CD8-positive, alpha-beta memory T cell (primary cell): ENCODE data around the gene TBC1D22A. TPM values are rescaled to one million over a fixed set of nuclear protein-coding genes. Genes with fewer than 3 reads are reported as not detected.

Experiments
- CTCF ChIA-PET: fragments of 350-600 bp; sonication (Branson Sonifier 250); formaldehyde crosslinking; loops from one replicate; lab custom pipeline; 2021; ENCODE audit warnings: antibody characterized with exemption; lab: Charles Lee
- POLR2A ChIA-PET: fragments of 350-600 bp; sonication (Branson Sonifier 250); formaldehyde crosslinking; loops from one replicate; lab custom pipeline; 2021; ENCODE audit warnings: antibody characterized with exemption; lab: Charles Lee
- DNase-seq, 5 donors: peaks; one replicate each; pipeline versions ENCODE4 v3.0.0 to v3.0.0-alpha.2; 2020 to 2022; ENCODE audit warnings: mixed read lengths in 1 of 5
- H3K27ac ChIP-seq: one replicate; pipeline ENCODE4 v1.7.0; 2013; ENCODE audit warnings: low read depth, mild to moderate bottlenecking, low read length, moderate library complexity
- H3K27me3 ChIP-seq: 2 replicates; pipeline ENCODE4 v1.7.0; 2013; ENCODE audit warnings: low read length, mild to moderate bottlenecking; ENCODE audit not compliant: insufficient read depth, poor library complexity, severe bottlenecking
- H3K36me3 ChIP-seq: 2 replicates; pipeline ENCODE4 v1.7.0; 2013; ENCODE audit warnings: mild to moderate bottlenecking, low read length, moderate library complexity; ENCODE audit not compliant: insufficient read depth
- H3K4me1 ChIP-seq: 2 replicates; pipeline ENCODE4 v1.7.0; 2013; ENCODE audit warnings: mild to moderate bottlenecking, low read length, moderate library complexity; ENCODE audit not compliant: insufficient read depth
- H3K4me3 ChIP-seq: 2 replicates; pipeline ENCODE4 v1.7.0; 2013; ENCODE audit warnings: mild to moderate bottlenecking, low read length
- H3K9me3 ChIP-seq: 2 replicates; pipeline ENCODE4 v1.7.0; 2013; ENCODE audit warnings: mild to moderate bottlenecking, low read length
- H3K27ac Mint-ChIP-seq, 8 donors: one replicate each; pipeline ENCODE4 v1.8.0; 2020 to 2021; ENCODE audit warnings: mixed read lengths in 8 of 8, mild to moderate bottlenecking in 6 of 8, inconsistent platforms in 3 of 8, moderate library complexity in 3 of 8
- H3K27me3 Mint-ChIP-seq, 2 donors: one replicate each; pipeline ENCODE4 v1.8.0; 2020 to 2021; ENCODE audit warnings: mixed read lengths in 2 of 2, mild to moderate bottlenecking in 1 of 2, moderate library complexity in 1 of 2
- H3K36me3 Mint-ChIP-seq, 3 donors: one replicate each; pipeline ENCODE4 v1.8.0; 2020 to 2021; ENCODE audit warnings: mixed read lengths in 3 of 3, inconsistent platforms in 1 of 3, mild to moderate bottlenecking in 1 of 3
- H3K4me1 Mint-ChIP-seq, 3 donors: one replicate each; pipeline ENCODE4 v1.8.0; 2020 to 2021; ENCODE audit warnings: mixed read lengths in 3 of 3, inconsistent platforms in 1 of 3, mild to moderate bottlenecking in 1 of 3
- H3K4me3 Mint-ChIP-seq, 7 donors: one replicate each; pipeline ENCODE4 v1.8.0; 2020 to 2021; ENCODE audit warnings: mixed read lengths in 7 of 7, mild to moderate bottlenecking in 6 of 7, moderate library complexity in 4 of 7, inconsistent platforms in 2 of 7
- H3K9me3 Mint-ChIP-seq, 5 donors: one replicate each; pipeline ENCODE4 v1.8.0; 2020 to 2022; ENCODE audit warnings: mixed read lengths in 5 of 5, mild to moderate bottlenecking in 3 of 5, moderate library complexity in 2 of 5, inconsistent platforms in 1 of 5
- polyA plus RNA-seq: library from polyadenylated mRNA; unstranded; fragments of 300-500 nt; fragmentation: Illumina TruSeq; gene quantifications from one replicate; pipeline ENCODE4 v1.2.3, GENCODE V29; 2021
- total RNA-seq, 2 experiments: library from RNA; stranded (reverse); gene quantifications; one replicate each; pipeline ENCODE4 v1.2.3, GENCODE V29; 2021

Gene TBC1D22A
- total and polyA plus RNA-seq, 3 experiments from 2014 or later, result 26.6 to 34.8 (median 34.0) TPM

- ChIA-PET POLR2A (interaction anchor here (1.2 to 3.0 kb wide), 4 partner anchors 10 to 41 kb away, joined by 3 to 23 read pairs (median 12); partner anchors contain the start of gene TBC1D22A), CTCF (interaction anchor here (2.3 to 3.3 kb wide), 2 partner anchors 8 to 53 kb away, joined by 13 to 24 read pairs; no protein-coding TSS in a partner anchor)
- Mint-ChIP-seq H3K36me3 (no peaks in the 10 kb centered on the region), H3K9me3 (no peaks in the 10 kb centered on the region), H3K4me3 (peak overlapping the region in 1 of 7 donors; percentile 78), H3K4me1 (peaks cover 21 to 37% (median 30%) of the 10 kb centered on the region in 3 donors), H3K27me3 (no peaks in the 10 kb centered on the region), H3K27ac (peak overlapping the region; percentile 92 to 98 (median 96))
- Histone ChIP-seq H3K4me1 (peaks cover 27% of the 10 kb centered on the region), H3K27ac (peak overlapping the region; percentile 27), H3K36me3 (no peaks in the 10 kb centered on the region), H3K4me3 (no peak overlapping the region), H3K27me3 (no peaks in the 10 kb centered on the region), H3K9me3 (no peaks in the 10 kb centered on the region)
- DNase-seq, result no peak
These were observed 12.0 kb upstream of the TBC1D22A start for GRCh38 chr22:46750530-46750800.

GRCh38 chr22:46750863-46751443 lies 11.5 kb upstream of the TBC1D22A start:
- ChIA-PET CTCF (interaction anchor here (0.6 to 3.3 kb wide), 3 partner anchors 8 to 50 kb away, joined by 3 to 24 read pairs (median 4); partner anchors contain the start of gene TBC1D22A), POLR2A (interaction anchor here (1.2 to 3.0 kb wide), 4 partner anchors 10 to 41 kb away, joined by 3 to 23 read pairs (median 12); partner anchors contain the start of gene TBC1D22A)
- no peak for DNase-seq
- Mint-ChIP-seq H3K4me3 (peak overlapping the region in 1 of 7 donors; percentile 61), H3K27me3 (no peaks in the 10 kb centered on the region), H3K9me3 (no peaks in the 10 kb centered on the region), H3K36me3 (no peaks in the 10 kb centered on the region), H3K4me1 (peaks cover 21 to 37% (median 30%) of the 10 kb centered on the region in 3 donors), H3K27ac (peak overlapping the region in 7 of 8 donors; percentile 94 to 98 (median 96))
- Histone ChIP-seq H3K27ac (no peak overlapping the region), H3K4me3 (no peak overlapping the region), H3K4me1 (peaks cover 27% of the 10 kb centered on the region), H3K9me3 (no peaks in the 10 kb centered on the region), H3K36me3 (no peaks in the 10 kb centered on the region), H3K27me3 (no peaks in the 10 kb centered on the region)

- peak overlapping the region in 1 of 8 donors; percentile 46 for H3K27ac Mint-ChIP-seq
- no peak overlapping the region for H3K4me3 ChIP-seq
- H3K9me3 Mint-ChIP-seq, result peaks cover 0 to 4% (median 0%) of the 10 kb centered on the region in 5 donors
- peaks cover 4% of the 10 kb centered on the region for H3K9me3 ChIP-seq
- no peak overlapping the region for H3K27ac ChIP-seq
- peaks cover 27% of the 10 kb centered on the region for H3K4me1 ChIP-seq
- DNase-seq, result no peak
- no peaks in the 10 kb centered on the region for H3K27me3 Mint-ChIP-seq
- CTCF ChIA-PET, result interaction anchor here (0.8 kb wide), 1 partner anchor 9 kb away, joined by 3 read pairs; no protein-coding TSS in a partner anchor
- peaks cover 0 to 1% (median 0%) of the 10 kb centered on the region in 3 donors for H3K36me3 Mint-ChIP-seq
- H3K4me3 Mint-ChIP-seq, result no peak overlapping the region
- POLR2A ChIA-PET, result no interaction called here
- H3K36me3 ChIP-seq, result no peaks in the 10 kb centered on the region
- H3K4me1 Mint-ChIP-seq, result peaks cover 26 to 37% (median 34%) of the 10 kb centered on the region in 3 donors
- no peaks in the 10 kb centered on the region for H3K27me3 ChIP-seq
These were observed 10.0 kb upstream of the TBC1D22A start for GRCh38 chr22:46752286-46752987.

GRCh38 chr22:46752988-46753310 lies 9.5 kb upstream of the TBC1D22A start:
- H3K4me1 ChIP-seq, result peaks cover 27% of the 10 kb centered on the region
- H3K4me3 ChIP-seq, result no peak overlapping the region
- Mint-ChIP-seq H3K36me3 (peaks cover 0 to 1% (median 0%) of the 10 kb centered on the region in 3 donors), H3K27me3 (no peaks in the 10 kb centered on the region), H3K4me1 (peaks cover 26 to 37% (median 34%) of the 10 kb centered on the region in 3 donors), H3K4me3 (no peak overlapping the region), H3K9me3 (peaks cover 0 to 4% (median 0%) of the 10 kb centered on the region in 5 donors), H3K27ac (peak overlapping the region in 1 of 8 donors; percentile 61)
- H3K9me3 ChIP-seq, result peaks cover 4% of the 10 kb centered on the region
- H3K27me3 ChIP-seq, result no peaks in the 10 kb centered on the region
- CTCF ChIA-PET, result no interaction called here
- H3K36me3 ChIP-seq, result no peaks in the 10 kb centered on the region
- POLR2A ChIA-PET, result no interaction called here
- DNase-seq, result no peak
- H3K27ac ChIP-seq, result no peak overlapping the region

GRCh38 chr22:46753360-46753759 lies 9.1 kb upstream of the TBC1D22A start:
- Histone ChIP-seq H3K36me3 (no peaks in the 10 kb centered on the region), H3K9me3 (peaks cover 4% of the 10 kb centered on the region), H3K27me3 (no peaks in the 10 kb centered on the region), H3K4me3 (no peak overlapping the region), H3K27ac (peak overlapping the region; percentile 60), H3K4me1 (peaks cover 23% of the 10 kb centered on the region)
- ChIA-PET CTCF (no interaction called here), POLR2A (interaction anchor here (0.6 kb wide), 1 partner anchor 9 kb away, joined by 3 read pairs; the partner anchor contains the start of gene TBC1D22A)
- Mint-ChIP-seq H3K36me3 (peaks cover 0 to 1% (median 0%) of the 10 kb centered on the region in 3 donors), H3K9me3 (peaks cover 0 to 4% (median 0%) of the 10 kb centered on the region in 5 donors), H3K4me3 (no peak overlapping the region), H3K4me1 (peaks cover 26 to 34% (median 34%) of the 10 kb centered on the region in 3 donors), H3K27ac (peak overlapping the region in 1 of 8 donors; percentile 61), H3K27me3 (no peaks in the 10 kb centered on the region)
- no peak for DNase-seq

GRCh38 chr22:46753761-46754109 lies 8.7 kb upstream of the TBC1D22A start:
- H3K27ac Mint-ChIP-seq, result peak overlapping the region in 1 of 8 donors; percentile 36
- H3K27me3 Mint-ChIP-seq, result no peaks in the 10 kb centered on the region
- peaks cover 0 to 1% (median 0%) of the 10 kb centered on the region in 3 donors for H3K36me3 Mint-ChIP-seq
- POLR2A ChIA-PET, result interaction anchor here (0.6 kb wide), 1 partner anchor 8 kb away, joined by 3 read pairs; the partner anchor contains the start of gene TBC1D22A
- peak overlapping the region; percentile 60 for H3K27ac ChIP-seq
- peaks cover 29 to 36% (median 34%) of the 10 kb centered on the region in 3 donors for H3K4me1 Mint-ChIP-seq
- peaks cover 0 to 4% (median 0%) of the 10 kb centered on the region in 5 donors for H3K9me3 Mint-ChIP-seq
- CTCF ChIA-PET, result no interaction called here
- no peaks in the 10 kb centered on the region for H3K27me3 ChIP-seq
- H3K9me3 ChIP-seq, result peaks cover 4% of the 10 kb centered on the region
- peaks cover 21% of the 10 kb centered on the region for H3K4me1 ChIP-seq
- no peak overlapping the region for H3K4me3 Mint-ChIP-seq
- H3K36me3 ChIP-seq, result no peaks in the 10 kb centered on the region
- no peak for DNase-seq
- H3K4me3 ChIP-seq, result no peak overlapping the region

- no peak overlapping the region for H3K4me3 Mint-ChIP-seq
- peak overlapping the region in 5 of 8 donors; percentile 24 to 81 (median 50) for H3K27ac Mint-ChIP-seq
These were observed 8.2 kb upstream of the TBC1D22A start for GRCh38 chr22:46754110-46754799.

More at GRCh38 chr22:46754110-46754799, 8.2 kb upstream of the TBC1D22A start:
- ChIA-PET POLR2A (interaction anchor here (0.6 kb wide), 1 partner anchor 8 kb away, joined by 3 read pairs; the partner anchor contains the start of gene TBC1D22A), CTCF (interaction anchor here (1.0 kb wide), 1 partner anchor 10 kb away, joined by 3 read pairs; no protein-coding TSS in a partner anchor)
- DNase-seq, result no peak
- peaks cover 0 to 4% (median 0%) of the 10 kb centered on the region in 5 donors for H3K9me3 Mint-ChIP-seq
- no peak overlapping the region for H3K4me3 ChIP-seq
- H3K4me1 ChIP-seq, result peaks cover 19% of the 10 kb centered on the region
- H3K36me3 ChIP-seq, result no peaks in the 10 kb centered on the region
- peaks cover 27 to 34% (median 32%) of the 10 kb centered on the region in 3 donors for H3K4me1 Mint-ChIP-seq
- no peaks in the 10 kb centered on the region for H3K27me3 ChIP-seq
- peaks cover 4% of the 10 kb centered on the region for H3K9me3 ChIP-seq
- peak overlapping the region; percentile 60 for H3K27ac ChIP-seq
- peaks cover 0 to 1% (median 0%) of the 10 kb centered on the region in 3 donors for H3K36me3 Mint-ChIP-seq
- H3K27me3 Mint-ChIP-seq, result no peaks in the 10 kb centered on the region
